Activated B cell treated with CpG ODN at 0.5 μM for 24 hours (primary cell): Measurements from ENCODE around the gene HOXB6. TPM values are rescaled to one million over a fixed set of nuclear protein-coding genes. Genes with fewer than 3 reads are reported as not detected.
A peak's percentile ranks its signal among the peaks of the same experiment; 100 is the strongest.

Source experiments
- ATAC-seq: fragments of 200-7000 bp; cut with Tn5 transposase; one replicate; pipeline ENCODE4 v1.10.0; 2021; ENCODE audit warnings: low read depth, mild to moderate bottlenecking, moderate library complexity
- CTCF ChIA-PET: fragments of 350-600 bp; sonication (Branson Sonifier 250); formaldehyde crosslinking; loops from one replicate; lab custom pipeline; 2021; ENCODE audit warnings: antibody characterized with exemption; lab: Charles Lee
- POLR2A ChIA-PET: fragments of 350-600 bp; sonication (Branson Sonifier 250); formaldehyde crosslinking; loops from one replicate; lab custom pipeline; 2021; ENCODE audit warnings: antibody characterized with exemption; lab: Charles Lee
- DNase-seq: peaks from one replicate; pipeline ENCODE4 v3.0.0; 2022
- H3K27ac Mint-ChIP-seq: one replicate; pipeline ENCODE4 v1.8.0; 2020; ENCODE audit warnings: mixed read lengths
- H3K27me3 Mint-ChIP-seq: one replicate; pipeline ENCODE4 v1.8.0; 2021; ENCODE audit warnings: mixed read lengths
- H3K36me3 Mint-ChIP-seq: one replicate; pipeline ENCODE4 v1.8.0; 2021; ENCODE audit warnings: low read depth, mixed read lengths
- H3K4me1 Mint-ChIP-seq: one replicate; pipeline ENCODE4 v1.8.0; 2021; ENCODE audit warnings: mixed read lengths
- H3K4me3 Mint-ChIP-seq: one replicate; pipeline ENCODE4 v1.8.0; 2020; ENCODE audit warnings: mild to moderate bottlenecking, mixed read lengths
- H3K9me3 Mint-ChIP-seq: one replicate; pipeline ENCODE4 v1.8.0; 2020; ENCODE audit warnings: mixed read lengths
- CTCF ChIP-seq: fragments of 200-600 bp; IDR thresholded peaks from one replicate; pipeline ENCODE4 v1.8.0; 2022; ENCODE audit warnings: antibody characterized with exemption, mild to moderate bottlenecking
- intact Hi-C: fragments of 100-400 bp; cut with micrococcal nuclease; formaldehyde crosslinking; loops from one replicate; pipeline ENCODE4 v1.15.1; 2024
- total RNA-seq: library from RNA; stranded (reverse); gene quantifications from 2 replicates; pipeline ENCODE4 v1.2.3, GENCODE V29; 2022

Gene HOXB6
- total RNA-seq, 1 donor from 2014 or later: not detected

GRCh38 chr17:48646183-48647102 is 41.7 kb upstream of the HOXB6 start:
- CTCF ChIA-PET: interaction anchor here (1.0 to 2.8 kb wide), 2 partner anchors 10 to 59 kb away, joined by 3 to 11 read pairs; no protein-coding TSS in a partner anchor

DNA sequence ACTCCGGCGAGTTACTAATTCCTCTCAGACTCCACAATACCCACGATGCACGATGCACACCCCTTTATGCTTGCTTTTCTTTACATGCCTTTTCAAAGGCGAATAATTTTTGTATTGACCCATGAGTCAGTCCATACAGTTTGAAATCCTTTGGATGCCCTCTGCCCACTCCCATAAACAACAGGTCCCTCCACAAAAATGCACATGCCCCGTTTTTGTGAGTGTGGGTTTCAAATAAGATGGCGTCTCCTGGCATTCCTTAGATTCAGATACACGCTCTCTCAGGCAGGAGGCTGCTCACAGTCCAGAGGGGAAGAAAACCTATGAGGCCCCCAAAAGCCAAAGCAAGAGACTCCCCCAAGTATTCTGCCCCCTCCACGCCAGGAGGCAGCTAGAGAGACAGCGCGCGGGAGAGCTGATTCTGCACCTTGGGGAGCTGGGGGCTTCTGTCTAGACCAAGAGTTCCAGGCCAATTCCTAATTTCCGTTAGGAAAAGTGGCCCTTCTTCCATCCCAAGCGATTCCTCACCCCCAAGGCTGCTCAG is 40.9 kb upstream of the HOXB6 start:
- peaks cover 64% of the 10 kb centered on the region for H3K27me3 Mint-ChIP-seq
- H3K36me3 Mint-ChIP-seq: no peaks in the 10 kb centered on the region
- peak overlapping the region; percentile 58 for H3K4me3 Mint-ChIP-seq
- no peaks in the 10 kb centered on the region for H3K9me3 Mint-ChIP-seq
- ATAC-seq (no peak), DNase-seq (no peak)
- ChIA-PET POLR2A (no interaction called here), CTCF (interaction anchor here (1.0 to 2.8 kb wide), 2 partner anchors 9 to 58 kb away, joined by 3 to 11 read pairs; no protein-coding TSS in a partner anchor)
- no peak for TF ChIP-seq CTCF
- H3K27ac Mint-ChIP-seq: no peak overlapping the region
- intact Hi-C loops: no loop called here
- peaks cover 31% of the 10 kb centered on the region for H3K4me1 Mint-ChIP-seq

More at GRCh38 chr17:48646183-48647102, 41.7 kb upstream of the HOXB6 start:
- no peak for TF ChIP-seq CTCF
- ATAC-seq (peak; percentile 56), DNase-seq (peak; percentile 27)
- H3K4me1 Mint-ChIP-seq: peaks cover 27% of the 10 kb centered on the region
- H3K36me3 Mint-ChIP-seq: no peaks in the 10 kb centered on the region
- intact Hi-C loops: no loop called here
- no peaks in the 10 kb centered on the region for H3K9me3 Mint-ChIP-seq
- H3K27me3 Mint-ChIP-seq: peaks cover 58% of the 10 kb centered on the region
- POLR2A ChIA-PET: no interaction called here
- no peak overlapping the region for H3K27ac Mint-ChIP-seq
- H3K4me3 Mint-ChIP-seq: peak overlapping the region; percentile 89

GRCh38 chr17:48644910-48645557 is 40.2 kb upstream of the HOXB6 start:
- Mint-ChIP-seq H3K27me3 (peaks cover 71% of the 10 kb centered on the region), H3K4me1 (peaks cover 31% of the 10 kb centered on the region), H3K36me3 (no peaks in the 10 kb centered on the region), H3K9me3 (no peaks in the 10 kb centered on the region), H3K27ac (no peak overlapping the region), H3K4me3 (peak overlapping the region; percentile 20)
- DNase-seq (no peak), ATAC-seq (no peak)
- TF ChIP-seq CTCF: no peak
- ChIA-PET POLR2A (interaction anchor here (0.7 kb wide), 1 partner anchor 88 kb away, joined by 3 read pairs; no protein-coding TSS in a partner anchor), CTCF (no interaction called here)
- intact Hi-C loops: no loop called here

- Mint-ChIP-seq H3K36me3 (no peaks in the 10 kb centered on the region), H3K27me3 (peaks cover 72% of the 10 kb centered on the region), H3K4me3 (no peak overlapping the region), H3K27ac (no peak overlapping the region), H3K9me3 (no peaks in the 10 kb centered on the region), H3K4me1 (peaks cover 31% of the 10 kb centered on the region)
- DNase-seq (no peak), ATAC-seq (no peak)
- POLR2A ChIA-PET: no interaction called here
- no peak for TF ChIP-seq CTCF
- intact Hi-C loops: no loop called here
- CTCF ChIA-PET: no interaction called here
Observed at GRCh38 chr17:48644159-48644558, 39.4 kb upstream of the HOXB6 start.

- no peak for TF ChIP-seq CTCF
- peaks cover 74% of the 10 kb centered on the region for H3K27me3 Mint-ChIP-seq
- intact Hi-C loops: no loop called here
- H3K9me3 Mint-ChIP-seq: no peaks in the 10 kb centered on the region
- CTCF ChIA-PET: no interaction called here
- H3K4me3 Mint-ChIP-seq: no peak overlapping the region
- ATAC-seq: no peak
- H3K27ac Mint-ChIP-seq: no peak overlapping the region
- H3K36me3 Mint-ChIP-seq: no peaks in the 10 kb centered on the region
- peaks cover 31% of the 10 kb centered on the region for H3K4me1 Mint-ChIP-seq
- DNase-seq: no peak
- POLR2A ChIA-PET: no interaction called here
Observed at GRCh38 chr17:48643697-48644012, 38.9 kb upstream of the HOXB6 start.
